Hepatocyte (in vitro differentiated cells): ENCODE results near the gene DHRS7C.

ENCODE experiments used
- CTCF ChIP-seq: fragments of 200-600 bp; sonication (generic); IDR thresholded peaks from 2 replicates; pipeline ENCODE4 v1.5.1; 2016; ENCODE audit warnings: antibody characterized with exemption, mild to moderate bottlenecking; ENCODE audit not compliant: poor library complexity
- EZH2 ChIP-seq: fragments of 200-600 bp; sonication (generic); IDR thresholded peaks from 2 replicates; pipeline ENCODE4 v1.6.1; 2016; ENCODE audit warnings: antibody characterized with exemption, mild to moderate bottlenecking, borderline replicate concordance
- EZH2phosphoT487 ChIP-seq: fragments of 200-600 bp; sonication (generic); IDR thresholded peaks from one replicate; pipeline ENCODE4 v1.6.1; 2018; ENCODE audit warnings: antibody characterized with exemption, mild to moderate bottlenecking, low read depth, moderate library complexity; ENCODE audit not compliant: unreplicated experiment, severe bottlenecking

DNA sequence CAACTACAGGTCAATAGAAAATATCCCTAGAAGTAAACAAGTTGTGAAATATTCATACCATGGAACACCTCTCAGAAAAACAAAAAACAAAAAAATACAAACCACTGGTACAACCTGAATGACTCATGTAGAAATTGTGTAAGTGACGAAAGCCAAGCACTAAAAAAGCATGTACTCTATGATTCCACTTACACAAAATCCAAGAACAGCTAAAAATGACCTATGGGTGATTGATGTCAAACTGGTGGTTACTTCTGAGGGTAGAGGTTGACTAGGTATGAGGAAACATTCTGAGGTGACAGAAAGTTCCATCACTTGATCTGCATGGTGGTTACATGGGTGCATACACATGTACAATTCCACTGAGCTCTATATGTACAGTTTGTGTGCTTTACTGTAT, 31.1 kb downstream of the DHRS7C start:
- TF ChIP-seq CTCF (no peak), EZH2 (no peak), EZH2phosphoT487 (no peak)
